IPS-NIHi11 (cell line): ENCODE measurements around the gene AHSA1.

ENCODE experiments used
- DNase-seq: peaks from one replicate; pipeline ENCODE4 v3.0.0; 2012; ENCODE audit warnings: mixed read lengths, low spot score

The AHSA1 gene

GRCh38 chr14:77508876-77509275 is 51.0 kb downstream of the AHSA1 start:
- DNase-seq: no peak

GRCh38 chr14:77509366-77509765 is 51.5 kb downstream of the AHSA1 start:
- no peak for DNase-seq

- no peak for DNase-seq
These were observed 53.7 kb downstream of the AHSA1 start for GRCh38 chr14:77511486-77512162.

- no peak for DNase-seq
These were observed 58.2 kb downstream of the AHSA1 start for GRCh38 chr14:77516126-77516525.
